ENCODE data around the gene HMCN1. TPM values are rescaled to one million over a fixed set of nuclear protein-coding genes. Genes with fewer than 3 reads are reported as not detected.
"Not testable (repeated sequence)": the region's sequence is repeated elsewhere in the genome, so short reads cannot be mapped to it uniquely, and the experiment has no call there.

Gene HMCN1
- polyA plus RNA-seq, 2 donors, result 0.83 to 1.9 TPM

DNA sequence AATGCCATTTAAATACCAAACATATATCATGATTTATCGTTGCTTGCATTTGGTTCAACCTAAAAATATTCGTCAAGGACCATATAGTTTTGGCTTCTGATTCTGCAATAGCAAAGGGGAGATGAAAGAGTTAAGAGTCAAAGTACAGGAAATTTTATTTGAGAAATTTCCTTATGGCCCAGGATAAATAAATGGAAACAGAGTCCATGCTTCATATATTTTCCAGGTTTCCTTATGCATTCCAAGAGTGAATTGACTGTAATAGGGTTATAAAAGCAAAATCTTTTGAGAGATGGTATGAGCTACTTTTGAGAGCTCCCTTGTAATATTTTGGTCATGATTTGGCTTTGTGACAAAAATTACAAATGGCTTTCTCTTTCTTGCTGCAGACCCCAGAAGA lies 140.1 kb downstream of the HMCN1 start:
- Histone ChIP-seq H3K4me3 (ENCODE audit: low read depth in 1 of 2, low read length in 2 of 2) (no peak overlapping the region), H3K9me3 (ENCODE audit: control insufficient read depth in 2 of 2, insufficient read depth in 1 of 2, low read depth in 1 of 2, low read length in 1 of 2) (no peaks in the 10 kb centered on the region), H3K27ac (ENCODE audit: low read depth in 2 of 2, low read length in 1 of 2) (no peak overlapping the region), H3K36me3 (ENCODE audit: control insufficient read depth in 2 of 2, insufficient read depth in 2 of 2, low read length in 1 of 2) (no peaks in the 10 kb centered on the region), H3K27me3 (ENCODE audit: control insufficient read depth in 1 of 2, insufficient read depth in 2 of 2, low read length in 2 of 2) (no peaks in the 10 kb centered on the region), H3K4me1 (ENCODE audit: control insufficient read depth in 2 of 2, insufficient read depth in 2 of 2, low read length in 1 of 2) (no peaks in the 10 kb centered on the region)
- WGBS, 2 donors, result 90 to 94% methylated on average over 2 of the region's 2 CpGs

DNA sequence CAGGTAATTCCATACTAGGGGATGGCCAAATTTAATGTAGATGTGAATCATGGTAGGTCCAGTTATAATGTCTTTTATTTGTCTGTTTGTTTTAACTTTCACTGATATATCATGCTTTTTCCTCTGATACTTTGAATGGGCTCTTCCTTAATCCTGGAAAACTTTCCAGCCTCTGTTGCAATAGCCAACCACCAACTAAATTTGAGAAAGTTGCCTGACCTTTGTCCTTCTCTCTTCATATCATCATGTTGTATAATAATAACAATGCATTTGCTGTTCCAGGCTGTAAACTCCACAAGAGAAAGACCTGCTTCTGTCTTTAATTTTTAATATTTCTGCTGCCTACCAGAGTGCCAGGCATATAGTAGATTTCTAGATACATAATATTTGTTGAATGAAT lies 146.1 kb downstream of the HMCN1 start:
- no peak overlapping the region for H3K27ac ChIP-seq (ENCODE audit: low read depth in 2 of 2, low read length in 1 of 2)
- H3K4me1 ChIP-seq (ENCODE audit: control insufficient read depth in 2 of 2, insufficient read depth in 2 of 2, low read length in 1 of 2), result no peaks in the 10 kb centered on the region
- H3K36me3 ChIP-seq (ENCODE audit: control insufficient read depth in 2 of 2, insufficient read depth in 2 of 2, low read length in 1 of 2), result no peaks in the 10 kb centered on the region
- H3K27me3 ChIP-seq (ENCODE audit: control insufficient read depth in 1 of 2, insufficient read depth in 2 of 2, low read length in 2 of 2), result no peaks in the 10 kb centered on the region
- no peak overlapping the region for H3K4me3 ChIP-seq (ENCODE audit: low read depth in 1 of 2, low read length in 2 of 2)
- H3K9me3 ChIP-seq (ENCODE audit: control insufficient read depth in 2 of 2, insufficient read depth in 1 of 2, low read depth in 1 of 2, low read length in 1 of 2), result no peaks in the 10 kb centered on the region

DNA sequence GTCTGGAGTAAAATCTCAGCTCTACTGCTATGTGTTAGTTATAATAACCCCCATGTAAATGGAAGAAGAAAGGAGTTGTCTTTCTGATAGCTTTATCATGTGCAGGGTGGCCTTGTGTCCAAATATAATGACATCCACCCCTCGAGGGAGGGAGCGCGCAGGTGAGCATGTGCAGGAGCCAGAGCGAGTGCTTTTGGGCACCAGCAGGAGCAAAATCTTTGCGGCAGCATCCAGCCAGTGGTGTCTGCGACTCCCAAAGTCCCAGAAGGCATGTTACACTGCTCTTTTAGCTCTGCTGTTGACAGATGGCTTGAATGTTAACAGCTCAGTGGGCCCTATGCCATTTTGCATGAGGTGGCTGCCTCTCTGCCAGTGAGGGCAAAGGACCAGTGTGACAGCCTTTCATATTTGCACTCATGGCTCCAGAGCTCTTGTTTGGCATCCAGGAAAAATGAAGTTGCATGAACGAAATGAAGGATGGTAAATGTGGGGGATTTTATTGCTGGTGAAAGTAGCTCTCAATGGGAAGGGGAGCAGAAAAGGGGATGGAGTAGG lies 146.7 kb downstream of the HMCN1 start:
- Histone ChIP-seq H3K9me3 (ENCODE audit: control insufficient read depth in 2 of 2, insufficient read depth in 1 of 2, low read depth in 1 of 2, low read length in 1 of 2) (no peaks in the 10 kb centered on the region), H3K4me1 (ENCODE audit: control insufficient read depth in 2 of 2, insufficient read depth in 2 of 2, low read length in 1 of 2) (no peaks in the 10 kb centered on the region)
- 89 to 93% methylated on average over 7 of the region's 7 CpGs for WGBS, 2 donors

DNA sequence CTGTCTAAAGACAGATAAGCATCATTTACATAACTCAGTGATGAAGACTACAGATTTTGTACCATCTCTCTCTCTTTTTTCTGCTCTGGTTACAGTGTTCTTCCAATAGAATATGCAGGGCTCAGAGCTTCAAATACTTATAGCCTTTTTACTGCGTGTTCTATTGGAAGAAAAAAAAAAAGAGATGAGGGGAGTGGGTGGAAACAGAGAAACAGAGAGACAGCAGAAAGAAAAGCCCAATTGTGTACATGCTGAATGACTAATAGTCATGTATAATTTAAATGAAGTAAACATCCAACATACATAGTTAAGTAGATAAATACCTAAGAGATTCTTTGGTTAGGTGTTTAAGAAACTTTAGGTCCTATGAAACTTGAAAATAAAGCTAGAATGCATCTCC lies 151.9 kb downstream of the HMCN1 start:
- Histone ChIP-seq H3K4me1 (ENCODE audit: control insufficient read depth in 2 of 2, insufficient read depth in 2 of 2, low read length in 1 of 2) (no peaks in the 10 kb centered on the region), H3K36me3 (ENCODE audit: control insufficient read depth in 2 of 2, insufficient read depth in 2 of 2, low read length in 1 of 2) (no peaks in the 10 kb centered on the region), H3K27ac (ENCODE audit: low read depth in 2 of 2, low read length in 1 of 2) (no peak overlapping the region), H3K4me3 (ENCODE audit: low read depth in 1 of 2, low read length in 2 of 2) (no peak overlapping the region), H3K27me3 (ENCODE audit: control insufficient read depth in 1 of 2, insufficient read depth in 2 of 2, low read length in 2 of 2) (no peaks in the 10 kb centered on the region), H3K9me3 (ENCODE audit: control insufficient read depth in 2 of 2, insufficient read depth in 1 of 2, low read depth in 1 of 2, low read length in 1 of 2) (no peaks in the 10 kb centered on the region)
- 85 to 96% methylated on average over 1 of the region's 1 CpG for WGBS, 2 donors

More for the DNA sequence above, 146.7 kb downstream of the HMCN1 start:
- no peaks in the 10 kb centered on the region for H3K27me3 ChIP-seq (ENCODE audit: control insufficient read depth in 1 of 2, insufficient read depth in 2 of 2, low read length in 2 of 2)
- H3K4me3 ChIP-seq (ENCODE audit: low read depth in 1 of 2, low read length in 2 of 2), result no peak overlapping the region
- H3K36me3 ChIP-seq (ENCODE audit: control insufficient read depth in 2 of 2, insufficient read depth in 2 of 2, low read length in 1 of 2), result no peaks in the 10 kb centered on the region
- H3K27ac ChIP-seq (ENCODE audit: low read depth in 2 of 2, low read length in 1 of 2), result no peak overlapping the region

DNA sequence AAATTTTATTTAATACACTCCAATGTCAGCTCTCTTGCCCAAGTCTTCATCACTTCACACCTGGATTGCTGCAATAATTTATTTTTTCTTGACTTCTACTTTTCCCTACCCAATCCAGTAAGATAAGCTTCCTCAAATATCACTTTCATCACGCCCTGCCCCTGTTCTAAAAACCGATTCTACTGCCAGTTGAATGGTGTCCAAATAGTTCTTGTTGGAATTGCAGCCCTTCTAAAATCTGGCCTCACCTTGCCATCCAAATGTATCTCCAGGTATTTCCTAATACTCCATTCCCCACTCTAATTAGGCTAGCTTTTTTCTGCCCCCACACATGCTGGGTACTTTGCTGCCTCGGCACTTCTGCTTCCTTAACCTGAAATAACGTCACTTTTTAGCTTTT lies 152.5 kb downstream of the HMCN1 start:
- no peak overlapping the region for H3K4me3 ChIP-seq (ENCODE audit: low read depth in 1 of 2, low read length in 2 of 2)
- WGBS, 2 donors, result 70 to 76% methylated on average over 4 of the region's 4 CpGs
- H3K27me3 ChIP-seq (ENCODE audit: control insufficient read depth in 1 of 2, insufficient read depth in 2 of 2, low read length in 2 of 2), result no peaks in the 10 kb centered on the region
- no peaks in the 10 kb centered on the region for H3K36me3 ChIP-seq (ENCODE audit: control insufficient read depth in 2 of 2, insufficient read depth in 2 of 2, low read length in 1 of 2)
- H3K27ac ChIP-seq (ENCODE audit: low read depth in 2 of 2, low read length in 1 of 2), result no peak overlapping the region
- H3K4me1 ChIP-seq (ENCODE audit: control insufficient read depth in 2 of 2, insufficient read depth in 2 of 2, low read length in 1 of 2), result no peaks in the 10 kb centered on the region
- H3K9me3 ChIP-seq (ENCODE audit: control insufficient read depth in 2 of 2, insufficient read depth in 1 of 2, low read depth in 1 of 2, low read length in 1 of 2), result no peaks in the 10 kb centered on the region

DNA sequence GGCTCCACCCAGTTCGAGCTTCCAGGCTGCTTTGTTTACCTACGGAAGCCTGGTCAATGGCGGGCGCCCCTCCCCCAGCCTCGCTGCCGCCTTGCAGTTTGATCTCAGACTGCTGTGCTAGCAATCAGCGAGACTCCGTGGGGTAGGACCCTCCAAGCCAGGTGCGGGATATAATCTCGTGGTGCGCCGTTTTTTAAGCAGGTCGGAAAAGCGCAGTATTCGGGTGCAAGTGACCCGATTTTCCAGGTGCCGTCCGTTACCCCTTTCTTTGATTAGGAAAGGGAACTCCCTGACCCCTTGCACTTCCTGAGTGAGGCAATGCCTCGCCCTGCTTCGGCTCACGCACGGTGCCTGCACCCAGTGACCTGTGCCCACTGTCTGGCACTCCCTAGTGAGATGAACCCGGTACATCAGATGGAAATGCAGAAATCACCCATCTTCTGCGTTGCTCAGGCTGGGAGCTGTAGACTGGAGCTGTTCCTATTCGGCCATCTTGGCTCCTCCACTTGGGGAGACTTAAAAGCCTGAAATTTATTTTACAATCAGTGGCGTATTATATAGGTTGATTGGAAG lies 158.7 kb downstream of the HMCN1 start:
- H3K27me3 ChIP-seq (ENCODE audit: control insufficient read depth in 1 of 2, insufficient read depth in 2 of 2, low read length in 2 of 2); H3K4me3 ChIP-seq (ENCODE audit: low read depth in 1 of 2, low read length in 2 of 2); H3K4me1 ChIP-seq (ENCODE audit: control insufficient read depth in 2 of 2, insufficient read depth in 2 of 2, low read length in 1 of 2); H3K27ac ChIP-seq (ENCODE audit: low read depth in 2 of 2, low read length in 1 of 2); H3K9me3 ChIP-seq (ENCODE audit: control insufficient read depth in 2 of 2, insufficient read depth in 1 of 2, low read depth in 1 of 2, low read length in 1 of 2); H3K36me3 ChIP-seq (ENCODE audit: control insufficient read depth in 2 of 2, insufficient read depth in 2 of 2, low read length in 1 of 2): not testable (repeated sequence)
- WGBS, 2 donors, result 93 to 95% methylated on average over 26 of the region's 26 CpGs

DNA sequence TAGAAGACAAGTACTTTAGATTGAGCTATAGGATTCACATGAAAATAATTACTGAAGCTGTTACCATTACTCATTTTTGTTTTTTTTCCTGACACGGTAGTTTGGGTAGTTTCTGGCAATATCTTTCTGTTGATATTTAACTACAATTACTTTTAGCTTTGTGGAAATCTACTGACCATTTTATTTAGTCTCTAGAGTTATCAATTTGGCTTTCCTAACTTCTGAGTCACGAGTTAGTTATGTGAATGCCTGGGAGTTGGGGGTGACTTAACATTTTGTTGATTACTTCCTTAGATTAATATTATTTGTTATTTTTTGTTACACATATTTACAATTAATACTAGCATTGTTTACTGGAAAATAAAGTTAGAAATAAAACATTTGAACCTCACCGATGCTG lies 160.6 kb downstream of the HMCN1 start:
- no peak overlapping the region for H3K4me3 ChIP-seq (ENCODE audit: low read depth in 1 of 2, low read length in 2 of 2)
- no peaks in the 10 kb centered on the region for H3K36me3 ChIP-seq (ENCODE audit: control insufficient read depth in 2 of 2, insufficient read depth in 2 of 2, low read length in 1 of 2)
- H3K27me3 ChIP-seq (ENCODE audit: control insufficient read depth in 1 of 2, insufficient read depth in 2 of 2, low read length in 2 of 2), result no peaks in the 10 kb centered on the region
- H3K9me3 ChIP-seq (ENCODE audit: control insufficient read depth in 2 of 2, insufficient read depth in 1 of 2, low read depth in 1 of 2, low read length in 1 of 2), result no peaks in the 10 kb centered on the region
- no peak overlapping the region for H3K27ac ChIP-seq (ENCODE audit: low read depth in 2 of 2, low read length in 1 of 2)
- no peaks in the 10 kb centered on the region for H3K4me1 ChIP-seq (ENCODE audit: control insufficient read depth in 2 of 2, insufficient read depth in 2 of 2, low read length in 1 of 2)
- 70 to 73% methylated on average over 3 of the region's 3 CpGs for WGBS, 2 donors

DNA sequence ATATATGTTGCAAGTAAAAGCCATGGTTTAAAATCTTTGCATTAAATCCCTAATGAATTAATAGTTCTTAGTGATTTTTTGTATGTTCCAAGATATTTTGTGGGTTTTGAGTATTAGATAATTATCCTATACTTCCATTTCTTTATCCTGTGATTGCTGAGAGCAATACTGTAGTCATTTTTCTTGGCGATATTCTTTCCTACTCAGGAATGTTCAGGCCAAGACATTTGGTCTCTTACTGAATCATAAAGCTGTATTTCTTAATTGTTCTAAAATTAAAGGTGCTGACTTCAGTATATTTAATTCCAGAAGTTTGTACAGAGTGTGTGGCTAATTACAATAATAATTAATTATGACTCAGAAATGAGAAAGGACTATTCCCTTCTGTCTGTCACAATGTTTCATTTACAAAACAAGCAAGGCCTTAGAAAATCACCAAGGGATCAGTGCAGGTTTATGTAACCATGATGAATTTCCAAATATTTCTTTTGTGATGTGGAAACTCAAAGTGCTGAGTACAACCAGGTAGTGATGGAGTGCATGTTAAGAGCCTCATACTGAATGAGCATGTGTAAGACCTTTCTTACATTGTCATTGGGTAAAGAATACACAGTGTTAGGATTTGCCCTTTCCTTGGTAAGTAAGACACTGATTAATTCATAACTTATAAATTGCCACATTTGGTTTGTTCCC lies 161.2 kb downstream of the HMCN1 start:
- H3K4me3 ChIP-seq (ENCODE audit: low read depth in 1 of 2, low read length in 2 of 2), result no peak overlapping the region
- no peak overlapping the region for H3K27ac ChIP-seq (ENCODE audit: low read depth in 2 of 2, low read length in 1 of 2)
- no peaks in the 10 kb centered on the region for H3K9me3 ChIP-seq (ENCODE audit: control insufficient read depth in 2 of 2, insufficient read depth in 1 of 2, low read depth in 1 of 2, low read length in 1 of 2)
- H3K36me3 ChIP-seq (ENCODE audit: control insufficient read depth in 2 of 2, insufficient read depth in 2 of 2, low read length in 1 of 2), result no peaks in the 10 kb centered on the region
- H3K27me3 ChIP-seq (ENCODE audit: control insufficient read depth in 1 of 2, insufficient read depth in 2 of 2, low read length in 2 of 2), result no peaks in the 10 kb centered on the region
- 44 to 67% methylated on average over 1 of the region's 1 CpG for WGBS, 2 donors
- H3K4me1 ChIP-seq (ENCODE audit: control insufficient read depth in 2 of 2, insufficient read depth in 2 of 2, low read length in 1 of 2), result no peaks in the 10 kb centered on the region

DNA sequence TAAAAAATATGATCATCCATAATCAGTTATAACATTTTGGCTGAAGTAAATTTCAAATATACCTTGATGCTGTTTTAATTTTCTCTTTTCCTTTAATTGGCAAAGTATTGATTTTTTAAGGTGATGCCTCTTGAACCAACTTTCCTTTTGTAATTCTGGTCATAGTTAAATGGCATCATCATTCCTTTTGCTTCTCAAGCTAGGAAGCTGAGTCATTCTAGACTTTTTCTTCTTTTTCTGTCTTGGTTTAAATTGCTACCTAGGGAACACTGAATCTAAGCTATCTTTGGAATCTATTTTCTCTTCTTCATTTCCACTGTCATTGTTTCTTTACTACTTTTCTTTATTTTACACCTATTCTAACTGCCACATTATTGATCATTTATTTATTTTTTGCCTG lies 162.7 kb downstream of the HMCN1 start:
- H3K9me3 ChIP-seq (ENCODE audit: control insufficient read depth in 2 of 2, insufficient read depth in 1 of 2, low read depth in 1 of 2, low read length in 1 of 2), result no peaks in the 10 kb centered on the region
- no peaks in the 10 kb centered on the region for H3K27me3 ChIP-seq (ENCODE audit: control insufficient read depth in 1 of 2, insufficient read depth in 2 of 2, low read length in 2 of 2)
- no peaks in the 10 kb centered on the region for H3K36me3 ChIP-seq (ENCODE audit: control insufficient read depth in 2 of 2, insufficient read depth in 2 of 2, low read length in 1 of 2)
- no peak overlapping the region for H3K4me3 ChIP-seq (ENCODE audit: low read depth in 1 of 2, low read length in 2 of 2)
- no peaks in the 10 kb centered on the region for H3K4me1 ChIP-seq (ENCODE audit: control insufficient read depth in 2 of 2, insufficient read depth in 2 of 2, low read length in 1 of 2)
- no peak overlapping the region for H3K27ac ChIP-seq (ENCODE audit: low read depth in 2 of 2, low read length in 1 of 2)

DNA sequence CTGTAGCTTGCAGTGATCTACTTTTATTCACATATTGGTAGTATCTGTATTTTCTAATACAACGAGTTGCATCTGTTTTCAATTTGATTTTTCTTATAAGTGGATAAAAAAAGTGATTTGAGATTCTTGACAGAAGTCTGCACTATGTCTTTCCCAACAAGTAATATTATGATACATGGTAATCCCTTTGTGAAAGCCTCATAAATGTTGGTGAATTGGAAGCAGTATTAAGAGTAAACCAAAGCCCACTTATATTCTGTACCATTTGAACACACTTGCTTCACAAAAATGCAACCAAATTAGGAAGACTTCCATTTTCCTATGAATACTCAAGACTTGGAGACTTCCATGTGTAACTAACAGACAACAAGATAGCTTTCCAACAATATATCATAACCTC lies 172.0 kb downstream of the HMCN1 start:
- H3K4me3 ChIP-seq (ENCODE audit: low read depth in 1 of 2, low read length in 2 of 2), result no peak overlapping the region
- 64 to 65% methylated on average over 1 of the region's 1 CpG for WGBS, 2 donors
- H3K27me3 ChIP-seq (ENCODE audit: control insufficient read depth in 1 of 2, insufficient read depth in 2 of 2, low read length in 2 of 2), result no peaks in the 10 kb centered on the region
- no peaks in the 10 kb centered on the region for H3K4me1 ChIP-seq (ENCODE audit: control insufficient read depth in 2 of 2, insufficient read depth in 2 of 2, low read length in 1 of 2)
- no peaks in the 10 kb centered on the region for H3K36me3 ChIP-seq (ENCODE audit: control insufficient read depth in 2 of 2, insufficient read depth in 2 of 2, low read length in 1 of 2)
- H3K27ac ChIP-seq (ENCODE audit: low read depth in 2 of 2, low read length in 1 of 2), result no peak overlapping the region
- no peaks in the 10 kb centered on the region for H3K9me3 ChIP-seq (ENCODE audit: control insufficient read depth in 2 of 2, insufficient read depth in 1 of 2, low read depth in 1 of 2, low read length in 1 of 2)
